HuH-7.5 (cell line): Measurements from ENCODE around the gene HIVEP3.

ENCODE experiments used
- DNase-seq: peaks from one replicate; pipeline ENCODE4 v3.0.0; 2011; ENCODE audit warnings: low spot score

HIVEP3 gene

DNA sequence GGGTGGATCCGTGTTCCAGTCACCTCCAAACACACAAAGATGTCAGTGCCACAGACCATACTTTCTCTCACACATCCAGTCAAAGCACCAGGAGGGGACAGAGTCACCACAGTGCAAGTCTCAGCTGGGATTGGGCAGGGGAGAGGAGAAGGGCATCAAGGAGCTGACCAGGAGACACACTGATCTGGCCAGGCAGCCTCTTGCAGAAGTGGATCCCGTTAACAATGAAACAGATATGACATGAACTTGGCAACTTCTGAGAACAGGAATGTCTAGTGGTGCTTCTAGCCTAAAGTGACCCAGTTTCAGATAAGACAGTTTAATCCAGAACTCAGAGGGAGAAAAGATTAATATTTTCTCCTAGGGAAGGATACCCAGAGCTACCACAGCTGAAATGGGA lies 71.0 kb downstream of the HIVEP3 start:
- DNase-seq = no peak

- DNase-seq = no peak
Measured at GRCh38 chr1:41846625-41847405, 71.9 kb downstream of the HIVEP3 start.

- no peak for DNase-seq
Measured at GRCh38 chr1:41844781-41845272, 73.9 kb downstream of the HIVEP3 start.

GRCh38 chr1:41844255-41844654 lies 74.5 kb downstream of the HIVEP3 start:
- DNase-seq = no peak

DNA sequence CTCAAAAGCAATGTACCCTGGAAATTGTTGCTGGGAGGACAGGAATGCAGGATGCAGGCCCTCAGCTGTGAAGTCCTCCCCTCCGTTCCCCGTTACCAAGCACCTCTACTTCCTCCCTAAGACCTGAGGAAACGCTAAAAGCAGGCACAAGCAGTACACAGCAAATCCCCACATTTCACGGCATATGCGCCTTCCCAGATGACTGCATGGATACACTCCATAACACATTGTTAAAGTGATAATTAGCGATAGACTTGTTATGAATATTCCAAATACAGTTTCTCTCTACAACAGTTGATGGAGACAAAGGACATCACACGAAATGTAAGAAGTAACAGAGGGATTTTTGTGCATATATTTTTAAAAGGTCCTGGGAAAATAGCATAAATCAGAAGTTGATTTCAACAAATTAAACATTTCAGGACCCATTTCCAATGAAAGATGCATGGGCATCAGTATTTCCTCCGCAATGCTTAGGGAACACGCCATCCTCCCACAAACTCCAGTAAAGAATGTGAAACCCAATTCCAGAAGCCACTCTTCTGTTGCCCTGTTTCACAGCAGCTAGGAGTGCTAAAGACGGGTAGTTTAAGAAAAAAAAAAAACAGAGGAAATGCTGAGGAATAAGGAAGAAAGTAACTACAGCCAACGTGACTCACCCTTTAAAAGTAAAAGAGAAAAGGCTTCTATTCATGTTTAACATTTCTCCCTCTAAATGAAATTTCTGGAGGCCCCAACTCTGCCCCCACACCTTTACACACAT lies 75.5 kb downstream of the HIVEP3 start:
- DNase-seq = no peak

DNA sequence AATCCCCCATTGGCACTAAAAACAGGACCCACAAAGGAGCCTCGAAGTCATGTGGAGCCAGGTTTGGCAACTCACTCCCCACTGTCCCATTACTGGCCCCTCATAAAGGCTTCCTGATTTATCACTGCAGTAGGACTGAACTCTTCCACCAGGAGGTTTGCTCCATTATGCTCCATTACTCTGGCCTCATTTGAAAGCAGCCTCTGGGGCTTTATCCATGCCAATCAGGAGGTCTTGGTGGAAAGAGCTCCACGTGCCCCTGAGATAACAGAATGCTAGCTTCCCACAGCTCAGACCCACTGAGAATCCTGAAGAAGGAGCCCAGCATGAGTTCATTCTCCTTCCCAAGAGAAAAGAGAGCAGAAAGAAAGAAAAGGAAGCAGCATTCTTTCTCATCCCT lies 76.4 kb downstream of the HIVEP3 start:
- DNase-seq = no peak

DNA sequence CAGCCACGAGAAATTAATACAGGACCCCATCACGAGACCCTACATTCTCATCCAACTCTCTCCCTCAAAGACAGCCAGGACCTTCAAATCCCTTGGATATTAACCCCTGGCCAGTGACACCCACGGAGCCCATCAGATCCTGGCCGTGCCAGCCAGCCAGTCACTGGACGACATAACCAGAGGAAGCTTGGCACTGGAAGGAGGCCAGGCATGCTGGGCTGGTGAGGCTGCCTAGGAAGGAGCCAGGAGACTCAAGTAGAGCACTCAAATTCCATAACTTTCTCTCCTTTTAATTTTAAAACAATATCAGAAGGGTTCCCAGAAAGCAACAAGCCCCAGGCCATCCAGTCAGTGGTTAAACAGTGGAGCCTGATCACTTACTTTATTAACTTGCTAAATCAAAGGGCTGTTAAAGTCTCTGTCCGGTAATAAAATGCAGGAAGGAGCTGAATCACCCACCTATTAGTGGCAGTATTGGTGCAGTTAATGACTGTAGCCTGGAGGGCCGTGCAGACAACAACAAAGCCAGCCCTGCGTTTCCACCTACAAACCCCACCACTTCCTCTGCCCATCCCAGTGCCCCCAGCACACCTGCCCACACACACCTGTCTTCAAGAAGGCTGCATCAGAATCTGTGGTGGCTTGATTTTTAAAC lies 78.0 kb downstream of the HIVEP3 start:
- no peak for DNase-seq

- no peak for DNase-seq
Measured at GRCh38 chr1:41838266-41838665, 80.5 kb downstream of the HIVEP3 start.

DNA sequence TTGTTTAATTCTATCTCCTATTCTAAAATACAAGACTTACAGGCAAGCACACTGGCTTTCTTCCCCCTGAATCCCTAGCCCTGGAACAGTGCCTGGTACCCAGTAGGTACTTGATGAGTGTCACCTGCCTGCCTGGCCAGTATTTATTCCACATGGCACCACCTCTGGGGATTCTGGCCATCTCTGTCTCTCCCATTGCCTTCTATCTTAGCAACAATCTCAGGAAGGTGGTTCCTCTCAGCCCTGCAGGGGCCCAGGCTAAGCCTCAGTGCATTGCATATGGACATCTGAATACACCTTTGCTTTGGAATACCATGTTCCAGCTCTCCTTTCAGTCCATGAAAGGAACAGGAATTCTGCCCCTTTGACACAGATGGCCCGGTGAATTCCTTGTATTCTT lies 81.0 kb downstream of the HIVEP3 start:
- DNase-seq = no peak

DNA sequence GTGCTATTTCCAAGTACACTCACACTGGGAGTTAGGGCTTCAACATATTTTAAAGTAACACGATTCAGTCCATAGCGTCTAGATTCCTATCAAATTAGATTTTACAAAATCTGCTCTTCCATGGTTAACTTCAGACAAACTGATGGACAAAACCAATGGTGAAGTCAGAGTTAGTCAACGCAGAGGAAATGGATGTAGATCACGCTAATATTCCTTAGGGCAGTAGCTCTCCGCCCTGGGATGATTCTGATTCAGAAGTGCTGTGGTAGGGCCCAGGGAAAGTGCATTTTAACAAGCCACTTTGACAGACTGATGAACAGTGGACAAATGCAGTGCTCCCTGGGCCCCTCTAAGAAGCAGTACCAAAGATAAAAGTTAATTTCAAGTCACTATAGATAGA lies 83.2 kb downstream of the HIVEP3 start:
- DNase-seq = no peak

DNA sequence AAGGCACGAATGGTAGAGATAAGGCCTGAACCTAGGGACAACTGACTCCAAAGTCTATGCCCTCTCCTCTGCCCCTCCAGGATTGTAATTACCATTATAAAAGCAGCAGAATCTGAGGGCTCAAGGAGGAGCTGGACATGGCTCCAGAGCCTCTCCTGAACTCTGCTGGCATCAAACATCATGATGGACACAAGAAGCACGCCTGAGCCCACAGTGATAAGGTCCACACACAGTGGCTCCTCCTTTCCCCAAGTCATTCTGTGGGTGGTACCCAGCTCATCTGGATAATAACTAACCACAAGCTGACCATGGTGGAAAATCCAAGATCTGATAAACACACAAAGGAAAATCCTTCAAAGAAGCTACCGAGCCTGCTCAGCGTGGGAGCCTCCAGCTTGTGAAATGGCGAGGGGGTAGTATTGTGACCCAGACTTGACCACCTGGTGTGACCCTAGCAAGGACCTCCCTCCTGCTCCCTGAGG lies 85.2 kb downstream of the HIVEP3 start:
- DNase-seq = no peak

DNA sequence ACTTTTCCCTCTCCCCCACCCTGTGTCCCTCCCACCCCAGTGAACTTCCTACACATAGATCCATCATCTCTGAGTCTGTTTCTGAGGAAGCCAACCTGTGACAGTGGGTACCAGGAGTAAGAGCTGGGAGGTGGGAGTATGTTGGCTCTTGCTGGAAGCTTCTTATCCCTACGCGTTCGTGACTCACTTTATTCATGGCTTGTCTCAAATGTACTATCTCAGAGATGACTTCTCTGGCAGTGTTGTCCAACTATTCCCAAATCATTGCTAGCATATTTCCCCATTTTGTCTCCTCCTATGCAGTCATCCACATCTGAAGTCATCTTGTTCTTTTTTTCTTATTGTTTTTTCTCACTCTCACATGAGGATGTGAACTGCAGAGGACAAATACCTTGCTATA lies 88.0 kb downstream of the HIVEP3 start:
- DNase-seq = no peak

DNA sequence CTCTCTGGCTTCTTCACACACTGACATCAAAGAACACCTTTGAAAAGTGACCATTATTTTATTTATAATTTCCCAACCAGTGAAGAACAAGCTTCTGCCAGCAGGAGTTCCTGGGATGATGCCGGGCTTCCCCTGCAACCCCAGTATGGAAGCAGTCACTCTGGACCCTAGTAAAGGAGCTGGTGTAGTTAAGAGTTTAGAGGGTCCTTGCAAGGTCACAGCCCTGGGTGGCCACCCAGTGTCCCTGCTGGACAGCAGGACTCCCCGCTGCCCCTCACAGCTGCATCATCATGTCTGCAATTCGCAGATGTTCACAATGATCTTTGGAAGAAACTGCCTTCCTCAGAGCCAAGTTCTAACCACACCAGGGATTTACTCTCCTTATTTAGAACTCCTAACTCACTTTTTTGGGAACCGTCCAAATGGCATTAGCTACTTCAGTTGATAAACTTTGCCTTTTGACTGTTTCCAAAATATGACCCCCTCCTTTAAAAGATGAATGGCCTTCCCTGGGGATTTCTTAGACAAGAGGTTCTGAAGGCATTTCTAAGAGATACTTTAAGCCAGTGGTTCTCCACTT lies 90.6 kb downstream of the HIVEP3 start:
- no peak for DNase-seq

- no peak for DNase-seq
Measured at GRCh38 chr1:41823471-41823870, 95.3 kb downstream of the HIVEP3 start.

GRCh38 chr1:41822866-41823265 lies 95.9 kb downstream of the HIVEP3 start:
- DNase-seq = no peak

DNA sequence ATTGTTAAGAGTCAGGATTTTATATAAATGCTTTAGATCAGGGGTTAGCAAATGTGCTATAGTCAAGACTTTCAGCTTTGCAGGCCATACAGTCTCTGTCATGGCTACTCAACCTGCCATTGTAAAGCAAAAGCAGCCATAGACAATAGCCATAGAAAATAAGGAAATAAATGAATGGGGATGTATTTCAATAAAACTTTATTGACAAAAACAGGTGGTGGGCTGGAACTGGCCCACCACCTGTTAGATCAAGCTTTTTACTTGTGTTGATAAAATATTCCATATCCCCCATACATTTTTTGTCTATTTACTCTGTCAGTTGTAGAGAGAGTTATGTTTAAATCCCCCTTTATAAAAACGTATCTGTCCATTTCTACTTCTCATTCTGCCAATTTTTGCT lies 98.9 kb downstream of the HIVEP3 start:
- DNase-seq = no peak

GRCh38 chr1:41819069-41819468 lies 99.7 kb downstream of the HIVEP3 start:
- DNase-seq = no peak

- DNase-seq = no peak
Measured at GRCh38 chr1:41816061-41816460, 102.7 kb downstream of the HIVEP3 start.

GRCh38 chr1:41813755-41814745 lies 104.7 kb downstream of the HIVEP3 start:
- DNase-seq = no peak

DNA sequence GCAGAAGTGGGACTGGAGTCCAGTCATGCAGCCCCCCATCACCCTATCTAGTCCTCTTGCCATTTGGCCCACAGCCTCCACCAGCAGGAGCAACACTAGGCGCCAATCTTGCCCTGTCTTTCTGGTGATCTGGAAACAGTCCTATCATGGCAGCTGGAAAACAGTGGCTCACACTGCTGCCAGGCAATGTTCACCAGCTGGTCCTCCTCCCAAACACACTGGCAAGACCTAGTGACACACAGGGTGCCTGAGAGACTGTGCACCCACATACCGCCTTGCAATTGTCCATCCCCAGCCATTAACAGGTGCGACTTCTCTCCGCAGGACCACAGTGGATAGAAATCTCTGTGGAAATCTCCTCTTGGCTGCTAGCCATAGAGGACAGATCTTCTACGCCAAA lies 105.5 kb downstream of the HIVEP3 start:
- DNase-seq = no peak

- no peak for DNase-seq
Measured at GRCh38 chr1:41812453-41812852, 106.3 kb downstream of the HIVEP3 start.
